Tibial artery (tissue), 4 donors: ENCODE results near the gene DNM3.

Experiments
- DNase-seq, 2 donors: peaks; one replicate each; pipeline ENCODE4 v3.0.0-alpha.2; 2019
- H3K27ac ChIP-seq, 2 donors: fragments of 200-600 bp; sonication (generic) in 1 of 2; 1 replicate in 1 of 2; 2 replicates in 1 of 2; pipeline ENCODE4 v1.5.1; 2018 to 2019; ENCODE audit warnings: mild to moderate bottlenecking in 1 of 2
- H3K27me3 ChIP-seq, 2 donors: fragments of 200-600 bp; sonication (generic) in 1 of 2; one replicate each; pipeline versions ENCODE4 v1.5.1 to v1.6.0; 2016 to 2019
- H3K36me3 ChIP-seq, 3 donors: fragments of 200-600 bp; sonication (generic) in 2 of 3; one replicate each; pipeline ENCODE4 v1.5.1; 2016 to 2019; ENCODE audit warnings: mild to moderate bottlenecking in 2 of 3
- H3K4me1 ChIP-seq, 4 donors: fragments of 200-600 bp; sonication (generic) in 2 of 4; 1 replicate in 3 of 4; 2 replicates in 1 of 4; pipeline ENCODE4 v1.5.1; 2016 to 2019
- H3K4me3 ChIP-seq, 2 donors: fragments of 200-600 bp; sonication (generic) in 1 of 2; 1 replicate in 1 of 2; 2 replicates in 1 of 2; pipeline ENCODE4 v1.5.1; 2018 to 2019; ENCODE audit warnings: mild to moderate bottlenecking in 2 of 2
- H3K9me3 ChIP-seq, 3 donors: fragments of 200-600 bp; sonication (generic) in 1 of 3; one replicate each; pipeline ENCODE4 v1.5.1; 2016 to 2019
- intact Hi-C: fragments of 100-400 bp; cut with DNase I; formaldehyde crosslinking; loops from one replicate; pipeline ENCODE4 v1.15.0; 2023; ENCODE audit warnings: low total_unique reads
- TF ChIP-seq, protein P1 (sequence below), 2 experiments: fragments of 200-600 bp in 1 of 2; fragments of 450-650 bp in 1 of 2; IDR thresholded peaks; one replicate each; pipeline ENCODE4 v1.5.1; 2017 to 2019; ENCODE audit warnings: antibody characterized with exemption in 2 of 2, mild to moderate bottlenecking in 1 of 2, moderate library complexity in 1 of 2

The DNM3 gene

DNA sequence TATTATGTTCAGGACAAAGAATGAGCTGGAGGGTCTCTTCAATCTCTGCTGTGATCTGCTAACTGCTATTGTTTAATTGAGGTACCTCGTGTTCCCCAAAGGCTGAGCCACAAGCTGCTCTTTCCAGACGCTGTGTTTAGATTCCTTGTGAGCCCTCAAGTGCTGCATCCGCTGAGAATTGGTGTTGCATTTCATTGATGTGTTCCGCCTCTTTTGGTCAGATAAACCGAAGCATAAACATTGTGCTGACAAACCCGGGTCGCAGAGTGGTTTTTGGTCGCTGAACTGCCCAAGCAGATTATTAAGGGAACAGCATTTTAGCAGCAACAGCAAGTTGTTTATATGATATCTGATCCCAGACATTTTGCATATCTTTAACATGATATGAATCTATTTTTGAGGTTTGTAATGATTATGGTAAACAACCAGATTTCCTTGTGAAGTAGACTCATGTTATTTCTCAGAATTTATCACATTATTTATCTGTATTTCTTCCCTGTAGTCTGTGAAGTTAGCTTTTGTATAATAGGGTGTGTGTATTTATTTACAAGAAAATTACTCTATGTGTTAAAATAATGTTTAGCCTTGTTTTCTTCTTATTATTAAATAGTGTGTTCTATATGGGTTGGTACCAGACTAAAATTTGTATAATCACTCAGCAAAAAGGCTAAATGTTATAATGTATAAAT is 362.0 kb downstream of the DNM3 start:
- H3K27me3 ChIP-seq, result no peaks in the 10 kb centered on the region
- no peak for DNase-seq
- H3K4me1 ChIP-seq, result no peaks in the 10 kb centered on the region
- intact Hi-C loops, result no loop called here
- no peak overlapping the region for H3K27ac ChIP-seq
- H3K9me3 ChIP-seq, result peaks cover 0 to 18% (median 8%) of the 10 kb centered on the region in 3 donors
- no peak overlapping the region for H3K4me3 ChIP-seq
- no peaks in the 10 kb centered on the region for H3K36me3 ChIP-seq
- TF ChIP-seq, protein P1, sequence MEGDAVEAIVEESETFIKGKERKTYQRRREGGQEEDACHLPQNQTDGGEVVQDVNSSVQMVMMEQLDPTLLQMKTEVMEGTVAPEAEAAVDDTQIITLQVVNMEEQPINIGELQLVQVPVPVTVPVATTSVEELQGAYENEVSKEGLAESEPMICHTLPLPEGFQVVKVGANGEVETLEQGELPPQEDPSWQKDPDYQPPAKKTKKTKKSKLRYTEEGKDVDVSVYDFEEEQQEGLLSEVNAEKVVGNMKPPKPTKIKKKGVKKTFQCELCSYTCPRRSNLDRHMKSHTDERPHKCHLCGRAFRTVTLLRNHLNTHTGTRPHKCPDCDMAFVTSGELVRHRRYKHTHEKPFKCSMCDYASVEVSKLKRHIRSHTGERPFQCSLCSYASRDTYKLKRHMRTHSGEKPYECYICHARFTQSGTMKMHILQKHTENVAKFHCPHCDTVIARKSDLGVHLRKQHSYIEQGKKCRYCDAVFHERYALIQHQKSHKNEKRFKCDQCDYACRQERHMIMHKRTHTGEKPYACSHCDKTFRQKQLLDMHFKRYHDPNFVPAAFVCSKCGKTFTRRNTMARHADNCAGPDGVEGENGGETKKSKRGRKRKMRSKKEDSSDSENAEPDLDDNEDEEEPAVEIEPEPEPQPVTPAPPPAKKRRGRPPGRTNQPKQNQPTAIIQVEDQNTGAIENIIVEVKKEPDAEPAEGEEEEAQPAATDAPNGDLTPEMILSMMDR (IDR thresholded peaks at IDR 0.05), result no peak

DNA sequence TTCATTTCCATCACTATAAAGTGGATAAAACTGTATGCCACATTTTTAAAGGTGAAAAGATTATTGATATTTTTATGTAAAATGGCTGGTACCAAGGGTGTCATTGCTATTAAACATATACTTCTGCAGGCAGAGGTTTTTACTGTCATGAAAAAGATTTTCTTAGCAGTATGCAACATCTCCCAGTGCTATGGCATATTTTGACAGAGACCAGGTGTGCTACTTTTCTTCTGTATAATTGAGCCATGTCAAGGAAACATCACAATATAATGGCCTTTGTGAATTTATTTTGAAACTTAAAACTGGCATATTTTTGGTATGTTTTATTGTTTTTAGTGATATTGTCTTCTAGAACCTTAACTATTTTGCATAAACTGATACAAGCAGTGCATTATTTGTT is 362.6 kb downstream of the DNM3 start:
- TF ChIP-seq, protein P1 (IDR thresholded peaks at IDR 0.05), result no peak
- no peak for DNase-seq
- Histone ChIP-seq H3K4me3 (no peak overlapping the region), H3K27me3 (no peaks in the 10 kb centered on the region), H3K9me3 (peaks cover 0 to 12% (median 8%) of the 10 kb centered on the region in 3 donors), H3K4me1 (no peaks in the 10 kb centered on the region), H3K36me3 (no peaks in the 10 kb centered on the region), H3K27ac (no peak overlapping the region)
- intact Hi-C loops, result no loop called here

DNA sequence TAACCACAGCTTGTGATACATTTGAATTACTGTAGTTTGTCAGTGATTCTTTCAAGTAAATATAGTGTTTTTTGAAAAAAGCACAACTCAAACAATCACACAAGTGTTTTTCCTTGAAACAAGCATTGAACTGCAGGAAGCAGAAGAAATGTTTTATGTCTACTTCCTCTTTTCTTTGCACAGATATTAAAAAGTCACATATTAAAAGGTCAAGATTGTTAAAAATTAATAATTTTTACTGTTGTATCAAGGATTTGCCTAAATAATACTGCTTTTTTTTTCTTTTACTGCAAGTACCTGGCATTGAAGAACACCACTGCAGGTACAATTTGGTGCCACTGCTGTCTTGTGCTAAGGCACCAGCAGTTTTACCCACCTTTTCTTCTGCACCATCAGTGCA is 365.0 kb downstream of the DNM3 start:
- no peaks in the 10 kb centered on the region for H3K27me3 ChIP-seq
- no peaks in the 10 kb centered on the region for H3K9me3 ChIP-seq
- H3K4me3 ChIP-seq, result no peak overlapping the region
- H3K4me1 ChIP-seq, result no peaks in the 10 kb centered on the region
- H3K36me3 ChIP-seq, result no peaks in the 10 kb centered on the region
- intact Hi-C loops, result no loop called here
- H3K27ac ChIP-seq, result no peak overlapping the region
- TF ChIP-seq, protein P1 (IDR thresholded peaks at IDR 0.05), result no peak
- no peak for DNase-seq

DNA sequence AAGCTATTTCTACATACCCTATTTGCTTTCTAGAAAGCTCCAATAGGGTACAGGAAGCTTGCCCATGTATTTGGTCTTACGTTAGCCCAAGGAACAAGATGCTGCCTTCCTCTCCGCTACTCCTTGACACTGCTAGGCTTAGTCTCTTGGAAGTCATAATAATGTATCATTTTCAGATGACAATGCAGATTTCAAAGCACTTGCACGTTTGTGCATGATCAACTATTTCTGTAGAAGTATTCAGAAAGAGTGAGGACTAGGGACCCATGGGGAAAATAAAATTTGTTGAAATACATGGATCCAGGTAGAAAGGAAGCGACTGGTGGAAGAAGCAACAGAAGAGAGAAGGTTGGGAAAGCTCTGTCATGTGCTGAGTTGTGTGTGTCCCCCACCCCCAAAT is 367.3 kb downstream of the DNM3 start:
- intact Hi-C loops, result no loop called here
- no peak for DNase-seq

DNA sequence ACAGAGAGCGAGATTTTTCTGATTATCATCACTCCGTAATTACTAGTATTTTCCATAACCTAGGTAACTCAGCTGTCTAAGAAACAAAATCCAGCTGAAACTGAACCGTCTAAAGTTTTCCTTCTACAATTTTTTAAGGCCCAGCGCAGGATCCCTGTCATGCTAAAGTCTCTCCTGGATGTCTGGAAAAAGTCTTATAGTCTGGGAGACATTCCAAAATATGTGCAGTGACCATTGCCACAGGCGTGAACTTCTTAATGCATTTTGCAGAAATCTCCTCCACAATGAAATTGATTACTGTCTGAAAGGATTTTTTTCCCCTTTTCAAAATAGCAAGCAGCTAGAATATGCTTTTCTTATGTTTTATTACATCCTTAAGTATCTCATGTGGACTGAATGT is 369.9 kb downstream of the DNM3 start:
- Histone ChIP-seq H3K4me1 (no peaks in the 10 kb centered on the region), H3K27ac (no peak overlapping the region), H3K4me3 (no peak overlapping the region), H3K9me3 (no peaks in the 10 kb centered on the region), H3K36me3 (no peaks in the 10 kb centered on the region), H3K27me3 (no peaks in the 10 kb centered on the region)
- DNase-seq, result no peak
- TF ChIP-seq, protein P1 (IDR thresholded peaks at IDR 0.05), result no peak
- intact Hi-C loops, result no loop called here

More for the DNA sequence above, 367.3 kb downstream of the DNM3 start:
- Histone ChIP-seq H3K27ac (no peak overlapping the region), H3K27me3 (no peaks in the 10 kb centered on the region), H3K4me1 (no peaks in the 10 kb centered on the region), H3K4me3 (no peak overlapping the region), H3K36me3 (no peaks in the 10 kb centered on the region), H3K9me3 (no peaks in the 10 kb centered on the region)
- TF ChIP-seq, protein P1 (IDR thresholded peaks at IDR 0.05), result no peak

DNA sequence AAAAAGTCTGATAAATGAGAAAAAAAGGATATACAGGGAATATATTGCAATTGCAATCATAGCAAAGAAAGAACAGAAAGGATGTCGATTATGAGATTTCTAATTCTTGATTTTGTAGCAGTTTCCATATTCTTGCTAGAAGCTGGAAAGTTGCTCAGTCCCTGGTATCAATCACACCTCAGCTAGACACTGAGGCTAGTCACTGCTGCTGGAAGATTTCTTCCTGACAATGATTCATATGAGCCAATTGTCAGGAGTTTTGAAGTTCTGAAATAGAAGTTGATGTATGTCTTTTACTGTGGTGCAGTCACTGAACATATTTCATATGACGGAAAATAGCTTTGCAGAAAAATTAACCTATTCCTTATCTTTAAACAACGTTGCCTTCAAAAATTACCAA is 370.8 kb downstream of the DNM3 start:
- Histone ChIP-seq H3K4me3 (no peak overlapping the region), H3K4me1 (no peaks in the 10 kb centered on the region), H3K27ac (no peak overlapping the region), H3K27me3 (no peaks in the 10 kb centered on the region), H3K9me3 (no peaks in the 10 kb centered on the region), H3K36me3 (no peaks in the 10 kb centered on the region)
- TF ChIP-seq, protein P1 (IDR thresholded peaks at IDR 0.05), result no peak
- no peak for DNase-seq
- intact Hi-C loops, result no loop called here
